DMS 273 treated with DMSO at 0.1 percent for 48 hours (cell line): Measurements from ENCODE around the gene DUOX1.

Experiments used
- DNase-seq: peaks from one replicate; lab custom pipeline; 2025; lab: John Stamatoyannopoulos, UW

DUOX1 gene

DNA sequence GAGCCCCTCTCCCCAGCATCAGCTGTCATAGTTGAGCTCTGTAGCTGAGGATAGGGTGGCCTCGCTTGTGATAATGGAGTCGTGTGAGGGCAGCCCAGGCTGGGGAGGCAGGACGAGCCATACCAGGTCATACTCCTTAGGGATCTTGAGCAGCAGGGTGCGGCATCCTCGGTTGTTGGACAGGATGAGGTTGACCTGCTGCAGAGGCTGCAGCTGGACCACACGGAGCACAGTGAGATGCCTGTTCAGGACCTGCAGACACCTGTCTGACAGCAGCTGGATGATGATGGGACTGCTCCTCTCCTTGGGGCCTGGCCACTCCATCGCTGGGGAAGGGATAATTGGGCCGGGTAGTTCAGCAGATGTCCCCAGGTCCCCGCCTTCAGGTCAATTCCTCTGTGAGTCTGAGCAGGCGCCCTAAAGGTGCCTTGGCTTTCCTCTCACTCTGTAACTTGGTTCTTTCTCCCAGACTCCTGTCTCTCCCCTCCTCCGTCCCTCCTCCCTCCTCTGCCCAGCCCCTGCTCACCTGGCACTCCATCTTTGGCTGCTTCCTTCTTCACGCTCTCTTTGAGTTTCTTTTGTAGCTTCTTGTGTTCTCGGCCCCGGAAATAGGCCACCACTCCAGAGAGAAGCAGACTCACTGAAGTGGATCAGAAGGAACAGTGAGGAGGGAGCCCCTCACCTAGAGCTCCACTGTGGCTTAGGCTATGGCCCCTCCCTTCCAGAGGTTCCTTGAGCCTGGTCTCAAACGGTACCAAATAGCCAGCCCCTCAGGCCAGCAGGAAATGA is 23.6 kb upstream of the DUOX1 start:
- DNase-seq, result no peak

DNA sequence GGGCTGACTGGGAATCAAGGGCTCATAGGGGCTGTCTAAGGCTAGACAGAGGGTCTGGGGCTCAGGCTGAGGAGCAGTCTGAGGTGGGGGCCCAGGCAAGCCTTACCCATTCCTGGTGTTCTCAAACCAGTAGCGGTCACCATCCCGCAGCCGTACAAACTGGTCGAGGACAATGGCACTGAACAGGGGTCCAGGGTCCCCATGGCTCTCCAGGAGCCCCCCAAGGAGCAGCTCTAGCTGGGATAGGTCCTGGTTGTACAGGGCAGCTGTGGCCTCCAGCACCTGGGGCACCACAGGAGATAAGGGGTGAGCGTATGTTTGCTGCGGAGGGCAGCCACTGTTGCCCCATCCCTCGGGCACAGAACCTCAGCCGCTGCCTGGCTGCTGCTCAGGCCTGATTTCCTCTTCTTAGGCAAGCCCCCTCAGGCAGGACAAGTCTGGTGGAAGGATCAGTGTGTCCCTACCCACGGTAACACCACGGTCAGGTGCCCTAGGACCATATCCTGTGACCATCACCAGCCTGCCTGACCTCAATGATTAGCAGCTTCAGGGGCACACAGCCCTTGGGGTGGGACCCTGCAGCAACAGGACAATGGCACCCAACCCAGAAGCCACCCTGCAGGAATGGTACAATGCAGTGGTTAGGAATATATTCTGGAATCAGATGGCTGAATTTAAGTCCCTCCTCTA is 21.7 kb upstream of the DUOX1 start:
- DNase-seq, result no peak

GRCh38 chr15:45110256-45110820 is 19.5 kb upstream of the DUOX1 start:
- DNase-seq, result no peak

DNA sequence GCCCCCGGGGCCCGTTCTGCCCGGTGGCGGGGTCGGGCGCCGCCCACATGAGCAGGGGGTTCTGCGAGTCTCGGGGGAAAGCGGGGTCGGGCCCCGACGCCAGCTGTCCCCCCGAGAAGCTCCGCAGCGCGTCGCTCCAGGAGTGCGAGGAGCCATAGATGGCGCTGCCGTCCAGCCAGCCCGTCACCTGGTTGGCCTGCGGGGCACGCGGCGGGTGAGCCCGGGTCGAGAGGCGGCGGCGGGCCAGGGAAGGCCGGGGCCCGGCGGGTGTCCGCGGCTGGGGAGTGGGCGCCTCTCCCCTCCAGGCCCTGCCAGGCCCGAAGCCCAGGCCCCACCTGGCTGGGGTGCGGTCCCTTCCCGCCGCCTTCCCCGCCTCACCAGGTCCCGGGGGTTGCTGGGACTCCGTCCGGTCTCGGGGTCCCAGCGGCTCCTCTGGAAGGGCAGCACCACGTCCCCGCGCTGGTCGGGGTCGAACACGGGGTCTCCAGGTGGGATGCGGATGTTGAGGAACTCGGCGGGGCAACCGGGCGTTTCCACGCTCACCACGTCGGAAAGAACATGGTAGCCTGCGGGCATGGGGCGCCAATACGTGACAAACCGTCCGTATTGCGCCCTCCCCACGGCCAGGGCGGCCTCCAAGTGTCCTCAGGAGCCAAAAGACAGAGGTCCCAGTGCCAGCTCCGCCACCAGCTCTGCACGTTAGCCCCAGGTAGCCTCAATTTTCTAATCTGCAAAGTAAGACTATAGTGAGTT is 18.2 kb upstream of the DUOX1 start:
- DNase-seq, result no peak

GRCh38 chr15:45112143-45112590 is 17.6 kb upstream of the DUOX1 start:
- DNase-seq, result no peak

DNA sequence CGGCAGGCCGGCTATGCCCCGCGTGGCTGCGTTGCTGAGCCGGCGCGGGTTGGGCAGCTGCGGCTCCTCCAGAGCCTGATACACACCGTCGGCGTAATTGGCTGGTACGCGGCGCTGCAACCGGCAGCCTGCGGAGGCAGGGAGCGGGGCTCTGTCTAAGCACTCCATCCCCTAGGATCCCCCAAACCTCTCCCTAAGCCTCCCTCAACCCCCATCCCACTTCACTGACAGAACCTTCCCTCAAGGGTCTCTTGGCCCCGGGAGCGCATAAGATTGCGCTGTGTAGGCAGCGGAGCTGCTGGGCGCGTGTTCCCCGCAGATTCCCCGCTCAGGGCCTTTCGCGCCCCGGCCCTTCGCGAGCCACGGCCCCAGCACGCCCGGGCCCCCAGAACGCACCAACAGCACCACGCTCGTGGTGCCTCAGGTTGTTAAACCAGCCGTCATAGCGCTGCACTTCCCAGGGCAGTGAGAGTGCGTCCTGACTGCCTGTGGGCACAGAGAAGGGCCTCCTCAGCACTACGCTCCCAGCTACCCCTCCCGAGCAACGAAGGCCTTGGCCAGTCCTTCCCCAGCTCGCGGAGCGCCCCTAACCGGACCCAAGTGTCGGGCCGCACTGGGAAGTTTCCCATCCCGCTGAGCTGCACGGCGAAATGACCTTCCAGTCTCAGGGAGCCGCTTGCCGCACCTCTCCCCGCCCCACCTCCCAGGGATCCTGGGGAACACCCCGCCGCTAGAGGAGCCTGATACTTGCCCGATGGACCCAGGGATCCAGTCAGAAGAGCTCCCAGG is 17.0 kb upstream of the DUOX1 start:
- DNase-seq, result no peak

DNA sequence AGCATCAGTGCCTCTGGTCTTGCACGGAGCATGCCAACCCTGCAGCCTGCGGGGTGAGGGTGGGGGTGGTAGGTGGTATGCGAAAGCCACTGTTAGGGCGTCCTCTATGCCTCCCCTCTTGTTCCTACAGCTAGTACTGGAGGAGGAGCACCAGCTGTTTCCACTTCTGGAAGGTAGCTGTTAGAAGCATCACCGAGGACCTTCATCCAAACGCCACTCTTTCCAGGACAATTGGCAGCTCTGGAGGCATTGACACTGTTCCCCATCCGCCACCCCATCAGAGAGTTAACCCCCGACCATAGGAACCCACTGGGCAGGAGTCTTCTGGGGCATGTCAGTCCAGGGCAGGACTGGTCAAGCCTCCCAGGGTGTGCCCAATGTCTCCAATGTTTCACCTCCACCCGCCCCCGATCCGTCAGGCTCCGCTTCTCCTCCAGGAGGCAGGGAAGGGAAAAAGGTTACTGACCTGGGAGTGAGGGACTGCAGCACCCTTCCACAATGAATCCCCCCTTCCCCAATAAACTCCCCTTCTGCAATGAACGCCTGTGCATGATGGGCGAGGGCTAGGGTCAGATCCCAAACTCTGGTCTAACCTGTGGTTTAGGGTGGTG is 16.3 kb upstream of the DUOX1 start:
- DNase-seq, result no peak

DNA sequence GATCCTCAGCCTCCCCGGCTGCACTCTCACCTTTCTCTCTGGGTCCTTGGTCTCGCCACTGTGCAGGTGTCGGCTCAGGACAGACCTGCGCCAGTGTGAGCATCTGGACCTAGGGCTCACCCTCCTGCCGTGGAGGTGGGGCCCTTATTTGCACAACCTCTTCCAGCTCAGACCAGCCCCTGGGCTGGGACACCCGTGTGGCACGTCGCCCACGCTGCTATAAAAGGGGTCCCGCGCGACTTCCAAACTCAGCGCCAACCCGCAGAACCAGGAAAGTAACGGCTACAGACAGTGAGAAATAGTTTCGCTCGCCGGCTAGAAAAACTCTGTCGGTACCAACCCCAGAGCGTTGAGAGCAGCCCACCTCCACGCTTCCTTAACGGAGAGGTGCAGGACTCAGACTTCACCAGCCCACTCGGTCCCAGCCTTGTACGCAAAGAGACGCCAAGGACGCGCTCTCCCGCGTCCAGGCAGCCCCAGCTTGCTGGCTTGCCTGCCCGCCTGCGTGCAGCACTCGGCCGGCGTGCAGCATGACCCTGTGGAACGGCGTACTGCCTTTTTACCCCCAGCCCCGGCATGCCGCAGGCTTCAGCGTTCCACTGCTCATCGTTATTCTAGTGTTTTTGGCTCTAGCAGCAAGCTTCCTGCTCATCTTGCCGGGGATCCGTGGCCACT is 15.6 kb upstream of the DUOX1 start, which contains the start of the genes DUOX2 and DUOXA2:
TSS of gene DUOX2 (minus strand) at position 97 of the 675 bp plus-strand sequence. CDS start 761 bp downstream, outside the sequence.
TSS of gene DUOXA2 (plus strand) at position 251 of the 675 bp plus-strand sequence. CDS start at position 531, 280 bp downstream.
- DNase-seq, result no peak

- DNase-seq, result no peak
Measured at GRCh38 chr15:45114751-45115085, 15.1 kb upstream of the DUOX1 start.

- no peak for DNase-seq
Measured at GRCh38 chr15:45115312-45115820, 14.4 kb upstream of the DUOX1 start.

DNA sequence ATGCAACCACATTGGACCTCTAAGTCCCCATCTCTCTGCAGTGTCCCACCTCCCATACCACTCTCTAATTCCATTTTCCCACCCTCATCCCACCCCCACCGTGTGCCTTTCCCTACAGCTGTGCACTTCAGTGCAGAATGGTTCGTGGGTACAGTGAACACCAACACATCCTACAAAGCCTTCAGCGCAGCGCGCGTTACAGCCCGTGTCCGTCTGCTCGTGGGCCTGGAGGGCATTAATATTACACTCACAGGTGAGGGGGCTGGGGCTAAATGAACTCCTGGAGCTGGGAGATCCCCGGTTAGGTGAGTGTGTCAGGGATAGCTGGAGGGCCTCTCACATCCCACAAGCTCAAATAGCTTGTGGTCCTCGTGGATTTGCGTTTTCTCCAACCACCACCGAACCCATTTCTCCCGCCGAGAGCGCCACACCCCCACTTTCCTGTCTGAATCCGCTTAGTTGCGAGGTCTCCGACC is 13.8 kb upstream of the DUOX1 start:
- no peak for DNase-seq

GRCh38 chr15:45116482-45117307 is 13.1 kb upstream of the DUOX1 start:
- DNase-seq, result no peak

DNA sequence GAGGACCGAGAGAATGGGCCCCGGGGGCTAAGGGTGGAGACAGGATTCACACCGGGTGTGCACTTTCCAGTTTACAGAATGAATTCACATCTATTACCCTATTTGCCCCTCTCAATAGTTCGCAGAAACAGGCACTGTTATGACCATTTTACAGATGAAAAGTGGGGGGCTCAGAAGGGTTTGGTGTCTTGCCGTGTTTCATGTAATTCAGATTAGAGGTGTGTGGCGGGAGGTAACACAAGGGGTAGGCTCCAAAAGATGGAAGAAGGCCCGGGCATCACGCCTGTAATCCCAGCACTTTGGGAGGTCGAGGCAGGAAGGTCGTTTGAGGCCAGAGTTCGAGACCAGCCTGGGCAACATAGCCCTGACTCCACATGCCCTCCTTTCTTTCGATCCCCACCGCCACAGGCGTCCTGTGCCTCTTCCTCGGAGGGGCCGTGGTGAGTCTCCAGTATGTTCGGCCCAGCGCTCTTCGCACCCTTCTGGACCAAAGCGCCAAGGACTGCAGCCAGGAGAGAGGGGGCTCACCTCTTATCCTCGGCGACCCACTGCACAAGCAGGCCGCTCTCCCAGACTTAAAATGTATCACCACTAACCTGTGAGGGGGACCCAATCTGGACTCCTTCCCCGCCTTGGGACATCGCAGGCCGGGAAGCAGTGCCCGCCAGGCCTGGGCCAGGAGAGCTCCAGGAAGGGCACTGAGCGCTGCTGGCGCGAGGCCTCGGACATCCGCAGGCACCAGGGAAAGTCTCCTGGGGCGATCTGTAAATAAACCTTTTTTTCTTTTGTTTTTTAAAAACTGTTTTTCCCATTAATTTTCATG is 12.3 kb upstream of the DUOX1 start:
- DNase-seq, result no peak

- peak; percentile 56 for DNase-seq
Measured at GRCh38 chr15:45118131-45118588, 11.6 kb upstream of the DUOX1 start.

- DNase-seq, result no peak
Measured at GRCh38 chr15:45118996-45119395, 10.8 kb upstream of the DUOX1 start.

DNA sequence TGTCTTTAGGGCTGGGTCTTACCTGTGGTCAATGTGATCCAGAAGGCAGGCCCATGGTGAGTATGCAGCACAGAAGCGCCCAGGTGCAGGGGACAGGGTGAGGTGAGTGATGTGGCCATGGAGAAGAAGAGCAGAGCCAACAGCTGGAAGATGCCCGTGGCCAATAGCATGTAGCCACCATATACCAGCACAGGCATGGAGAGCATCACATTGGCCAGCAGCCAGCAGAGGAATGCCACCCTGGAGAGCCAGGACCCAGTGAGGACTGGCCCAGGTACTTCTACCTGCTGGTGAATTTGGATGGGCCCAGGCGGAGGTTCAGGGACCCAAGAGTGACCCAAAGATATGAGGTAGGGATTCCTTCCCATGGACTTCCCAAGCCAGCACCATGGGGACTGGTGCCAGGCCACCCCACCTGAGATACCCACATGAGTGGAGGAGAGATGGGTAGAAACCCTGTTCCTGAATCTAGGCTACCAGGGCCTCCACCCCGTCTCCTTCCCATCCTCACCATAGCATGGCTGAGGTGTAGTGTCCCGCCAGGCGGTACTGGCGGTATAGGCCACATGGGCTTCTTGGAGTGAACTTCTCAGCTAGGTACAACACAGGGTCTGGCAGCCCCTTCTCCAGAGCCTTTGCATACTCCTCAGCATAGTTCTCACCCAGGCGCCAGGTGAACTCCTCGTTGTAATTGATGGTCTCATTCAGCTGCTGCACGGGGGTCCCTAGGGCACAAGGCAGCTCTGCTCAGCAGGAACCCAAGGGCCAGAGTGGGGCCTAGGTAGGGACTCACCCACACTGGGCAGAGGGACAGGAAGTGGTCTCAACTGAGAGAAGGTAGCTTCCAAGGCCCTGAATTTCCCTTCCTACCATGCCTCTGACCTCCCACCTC is 9.5 kb upstream of the DUOX1 start:
- no peak for DNase-seq

DNA sequence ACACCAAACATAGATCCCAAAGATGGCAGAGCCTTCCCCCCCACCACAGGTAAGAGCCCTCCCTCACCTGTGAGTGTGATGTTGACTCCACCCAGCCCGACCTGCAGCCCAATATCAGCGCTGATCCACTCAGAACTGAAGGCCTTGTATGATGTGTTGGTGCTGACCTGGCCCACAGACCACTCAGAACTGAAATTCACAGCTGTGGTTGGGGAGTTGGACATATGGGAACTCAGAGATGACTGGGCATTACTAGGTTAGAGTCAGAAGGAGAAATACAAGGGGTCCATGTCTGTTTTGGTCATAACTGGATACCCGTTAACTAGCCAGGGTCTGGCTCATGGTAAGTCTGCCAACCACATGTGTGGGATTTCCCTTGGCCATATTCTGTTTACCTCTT is 8.8 kb upstream of the DUOX1 start:
- no peak for DNase-seq
